ENCODE results near the gene PPP3CA.
A peak's percentile ranks its signal among the peaks of the same experiment; 100 is the strongest.
"Not testable (repeated sequence)": the region's sequence is repeated elsewhere in the genome, so short reads cannot be mapped to it uniquely, and the experiment has no call there.

The PPP3CA gene

DNA sequence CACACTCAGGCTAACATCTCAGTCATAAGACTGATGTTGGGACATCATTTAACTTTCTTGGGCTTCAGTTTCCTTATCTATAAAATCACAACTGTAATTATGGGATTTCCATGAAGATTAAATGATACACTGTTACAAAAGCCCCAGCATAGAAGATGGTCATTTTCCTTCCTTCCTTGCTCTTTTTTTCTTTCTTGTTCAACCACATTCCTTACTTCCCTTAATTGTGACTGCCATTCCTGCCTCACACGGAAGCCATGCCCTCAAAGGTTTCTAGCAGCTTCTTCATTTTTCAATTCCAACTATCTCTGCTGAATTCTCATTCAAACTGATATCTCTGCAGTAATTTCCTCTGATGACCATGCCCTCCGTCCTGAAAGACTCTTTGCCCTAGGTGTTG lies 311.8 kb downstream of the PPP3CA start:
- DNase-seq, result no peak

DNA sequence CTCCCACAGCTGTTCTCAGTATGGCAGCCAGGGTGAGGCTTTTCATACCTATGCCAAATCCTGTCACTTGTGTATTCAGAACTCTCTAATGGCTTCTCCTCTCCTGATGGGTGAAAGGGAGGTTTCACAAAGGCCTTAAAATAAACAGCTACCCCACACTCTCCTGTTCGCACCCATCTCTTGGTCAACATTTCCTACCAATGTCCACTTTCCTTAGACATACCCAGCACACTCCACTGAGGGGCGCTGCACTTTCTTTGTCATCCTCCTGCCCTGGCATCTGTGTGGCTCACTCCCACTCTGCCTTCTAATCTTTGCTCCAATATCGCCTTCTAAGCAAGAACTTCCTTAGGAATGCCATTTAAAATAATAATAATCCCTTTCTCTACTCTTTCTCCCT lies 313.3 kb downstream of the PPP3CA start:
- DNase-seq, result no peak

- no peak for DNase-seq
Observed at GRCh38 chr4:101032541-101032940, 314.8 kb downstream of the PPP3CA start.

DNA sequence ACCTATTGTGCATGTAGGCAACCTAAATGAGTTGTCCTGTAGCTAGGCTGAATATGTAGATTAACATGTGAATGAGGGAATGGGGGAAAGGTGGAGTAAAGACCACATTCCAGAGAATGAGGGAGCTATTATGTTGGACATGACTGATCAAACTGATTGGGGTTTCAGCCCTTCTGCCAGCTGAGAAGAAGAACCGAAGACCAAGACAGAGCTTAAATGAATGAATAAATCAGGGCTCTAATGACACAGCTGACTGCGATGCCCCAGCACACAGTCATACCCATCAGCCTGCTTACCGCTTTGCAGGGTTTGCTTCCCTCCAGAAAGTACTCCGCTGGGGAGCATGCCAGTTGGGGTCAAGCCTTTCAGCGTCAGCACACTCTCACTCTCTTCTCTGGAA lies 315.4 kb downstream of the PPP3CA start:
- DNase-seq, result no peak

- DNase-seq, result no peak
Observed at GRCh38 chr4:101028886-101029285, 318.4 kb downstream of the PPP3CA start.

GRCh38 chr4:101027721-101028120 lies 319.6 kb downstream of the PPP3CA start:
- DNase-seq, result no peak

- DNase-seq, result no peak
Observed at GRCh38 chr4:101025755-101026154, 321.6 kb downstream of the PPP3CA start.

DNA sequence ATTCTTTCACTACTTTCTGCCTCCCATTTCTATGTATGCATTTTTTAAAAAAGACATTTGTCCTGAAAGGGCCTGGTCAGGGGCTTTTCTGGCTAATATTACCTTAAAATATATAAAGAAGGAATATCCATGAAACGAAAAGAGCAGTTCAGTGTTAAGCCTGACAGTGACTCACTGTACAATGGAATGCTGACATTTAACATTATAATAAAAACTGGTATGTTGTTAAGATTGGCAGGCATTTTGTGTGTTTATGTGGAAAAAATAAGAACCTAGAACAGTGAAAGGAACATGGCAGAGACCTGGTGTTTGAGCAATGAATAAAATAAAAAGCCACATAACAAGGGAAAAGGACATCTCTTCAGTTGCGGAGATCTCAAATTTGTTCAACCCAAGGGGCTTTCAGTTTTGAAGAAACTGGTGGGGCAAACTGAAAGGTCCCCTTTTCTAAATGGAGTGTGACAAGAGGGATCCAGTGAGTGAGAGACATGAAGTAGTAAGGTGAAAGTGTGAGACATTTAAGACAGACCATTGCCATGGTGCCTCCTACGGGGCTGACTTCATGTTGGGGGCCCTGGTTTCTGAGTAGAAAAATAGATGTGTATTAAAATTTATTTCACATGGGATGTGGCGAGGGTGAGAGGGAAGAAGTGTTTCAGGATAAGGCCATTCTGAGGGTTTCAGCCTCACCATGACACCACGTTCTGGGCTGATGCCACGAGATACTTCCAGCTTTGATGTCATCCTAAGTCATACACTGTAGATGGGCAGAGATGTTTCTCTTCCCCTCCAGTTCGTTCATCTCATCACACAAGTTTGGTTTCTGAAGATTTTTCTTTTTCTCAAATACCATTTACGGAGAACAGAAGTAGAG lies 324.9 kb downstream of the PPP3CA start:
- peak; percentile 13 for DNase-seq

DNA sequence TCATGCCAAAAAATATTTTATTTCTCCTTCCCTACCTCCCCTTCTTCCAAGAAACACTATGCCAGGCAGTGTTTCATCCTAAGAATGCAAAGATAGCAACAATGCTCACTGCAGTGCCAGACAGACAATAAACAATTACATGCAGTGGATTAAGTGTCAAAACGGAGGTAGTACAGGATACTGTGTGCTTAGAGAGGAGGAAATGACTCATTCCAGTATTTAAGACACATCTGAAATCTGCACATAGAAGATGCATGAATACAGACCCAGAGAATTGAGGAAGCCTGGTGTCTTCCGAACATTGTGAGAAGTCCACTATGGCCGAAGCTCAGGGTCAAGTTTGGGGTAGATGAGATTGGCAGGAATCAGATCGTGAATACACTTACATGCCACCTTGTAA lies 326.4 kb downstream of the PPP3CA start:
- no peak for DNase-seq

GRCh38 chr4:101019941-101020401 lies 327.4 kb downstream of the PPP3CA start:
- DNase-seq, result peak; percentile 31

DNA sequence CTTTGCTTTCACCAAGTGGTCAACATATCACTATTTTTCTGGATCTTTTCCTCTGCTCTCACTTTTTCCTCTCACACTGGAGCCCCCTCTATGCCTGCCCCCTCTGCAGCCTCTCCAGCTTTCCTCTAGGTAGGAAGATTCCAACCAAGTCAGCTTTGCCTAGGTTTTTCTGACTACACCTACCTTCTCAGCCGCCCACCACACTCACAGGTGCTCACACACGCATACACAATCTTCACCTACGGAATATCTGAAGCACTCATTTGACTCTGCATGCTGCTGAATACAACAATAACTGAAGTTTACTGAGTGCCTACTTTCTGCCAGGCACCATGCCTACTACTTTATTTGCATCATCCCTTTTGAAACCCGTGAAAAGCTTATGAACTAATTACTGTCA lies 328.0 kb downstream of the PPP3CA start:
- DNase-seq, result peak; percentile 13

DNA sequence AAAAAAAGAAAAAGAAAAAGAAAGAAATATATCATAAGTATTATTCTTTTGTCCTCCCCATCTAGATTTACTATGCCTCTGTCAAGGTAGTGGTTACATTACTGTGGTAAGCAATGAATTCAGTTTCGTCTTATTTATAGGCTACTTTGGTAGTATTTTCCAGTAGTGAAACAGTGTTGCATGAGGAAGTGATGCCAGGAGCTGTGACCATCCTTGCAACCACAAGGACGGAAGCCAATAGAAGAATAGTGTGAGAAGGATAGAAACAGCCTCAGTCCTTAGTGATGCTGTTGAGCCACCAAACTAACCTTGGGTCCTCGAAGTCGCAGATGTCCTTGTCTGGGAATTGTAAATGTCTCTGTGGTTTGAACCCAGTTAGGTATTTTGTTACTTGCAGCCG lies 328.5 kb downstream of the PPP3CA start:
- no peak for DNase-seq

DNA sequence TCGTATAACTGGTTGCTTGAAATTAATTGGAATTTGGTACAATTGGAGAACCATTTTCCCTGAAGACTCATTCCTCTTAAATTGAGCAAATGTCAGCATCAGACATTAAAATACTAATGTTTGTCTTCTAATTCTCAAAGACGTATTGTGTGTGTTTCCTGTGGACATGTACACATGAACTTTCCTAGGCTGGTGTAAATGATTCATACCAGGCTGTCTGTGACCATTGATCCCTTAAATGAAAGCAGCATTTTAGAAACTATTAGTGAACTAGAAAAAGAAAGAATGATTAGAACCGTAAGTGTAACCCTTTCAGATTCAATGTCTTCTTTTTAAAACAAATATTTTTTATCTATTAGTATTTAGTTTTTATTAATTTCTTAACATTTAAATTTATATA lies 332.9 kb downstream of the PPP3CA start:
- no peak for DNase-seq

DNA sequence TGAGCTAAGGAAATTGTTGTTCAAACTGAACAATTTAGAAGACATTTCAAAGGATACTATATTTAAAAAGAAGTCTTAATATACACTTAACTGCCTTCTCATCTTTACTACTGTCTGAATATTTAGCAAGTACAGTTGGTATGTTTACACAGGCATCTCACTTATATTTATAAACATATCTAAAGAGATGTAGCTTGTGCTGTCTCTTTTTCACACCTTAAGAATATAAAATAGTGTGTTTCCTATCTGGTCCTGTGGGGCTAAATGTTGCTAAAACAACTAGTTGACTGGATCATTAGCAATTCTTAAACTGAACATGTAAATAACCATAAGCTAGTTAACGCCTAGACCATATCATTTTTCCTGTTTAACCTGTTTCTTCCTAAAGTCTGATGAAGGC lies 336.3 kb downstream of the PPP3CA start:
- no peak for DNase-seq

DNA sequence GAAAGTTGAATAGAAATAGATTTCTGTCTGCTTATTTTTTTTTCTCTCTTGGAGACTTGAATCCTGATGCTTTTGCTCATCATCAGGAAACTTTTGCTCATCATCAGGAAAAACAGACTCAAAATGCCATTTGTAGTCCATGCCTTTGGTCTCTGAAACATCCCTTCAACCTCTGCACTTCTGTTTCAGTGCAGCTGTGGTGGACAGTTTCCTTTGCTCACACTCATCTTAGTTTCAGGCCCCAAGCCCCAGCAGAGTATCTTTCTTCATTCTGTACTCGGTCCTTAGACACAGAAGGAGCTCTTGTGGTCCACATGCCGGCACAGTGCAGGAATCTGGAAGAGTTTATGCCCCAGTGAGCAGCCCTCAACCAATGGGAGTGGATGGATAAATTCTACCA lies 337.9 kb downstream of the PPP3CA start:
- no peak for DNase-seq

DNA sequence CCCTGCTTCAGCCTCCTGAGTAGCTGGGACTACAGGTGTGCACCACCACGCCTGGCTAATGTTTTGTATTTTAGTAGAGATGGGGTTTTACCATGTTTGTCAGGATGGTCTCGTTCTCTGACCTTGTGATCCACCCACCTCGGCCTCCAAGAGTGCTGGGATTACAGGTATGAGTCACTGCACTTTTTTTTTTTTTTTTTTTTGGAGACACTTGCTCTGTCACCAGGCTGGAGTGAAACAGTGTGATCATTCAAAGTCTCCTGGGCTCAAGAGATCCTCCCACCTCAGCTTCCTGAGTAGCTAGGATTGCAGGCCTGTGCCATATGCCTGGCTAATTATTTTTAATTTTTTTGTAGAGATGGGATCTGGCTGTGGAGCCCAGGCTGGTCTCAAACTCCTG lies 338.8 kb downstream of the PPP3CA start:
- no peak for DNase-seq

DNA sequence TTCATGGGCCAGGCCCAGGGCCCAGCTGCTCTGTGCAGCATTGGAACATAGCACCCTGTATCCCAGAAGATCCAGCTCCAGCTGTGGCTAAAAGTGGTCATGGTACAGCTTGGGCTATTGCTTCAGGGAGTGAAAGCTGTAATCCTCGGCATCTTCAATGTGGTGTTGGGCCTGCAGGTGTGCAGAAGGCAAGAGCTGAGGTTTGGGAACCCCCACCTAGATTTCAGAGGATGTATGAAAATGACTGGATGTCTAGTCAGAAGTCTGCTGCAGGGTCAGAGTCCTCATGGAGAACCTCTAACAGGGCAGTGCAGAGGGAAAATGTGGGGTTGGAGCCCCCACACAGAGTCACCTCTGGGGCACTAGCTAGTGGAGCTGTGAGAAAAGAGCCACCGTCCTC lies 341.7 kb downstream of the PPP3CA start:
- no peak for DNase-seq

GRCh38 chr4:101000496-101000895 lies 346.8 kb downstream of the PPP3CA start:
- DNase-seq, result no peak

DNA sequence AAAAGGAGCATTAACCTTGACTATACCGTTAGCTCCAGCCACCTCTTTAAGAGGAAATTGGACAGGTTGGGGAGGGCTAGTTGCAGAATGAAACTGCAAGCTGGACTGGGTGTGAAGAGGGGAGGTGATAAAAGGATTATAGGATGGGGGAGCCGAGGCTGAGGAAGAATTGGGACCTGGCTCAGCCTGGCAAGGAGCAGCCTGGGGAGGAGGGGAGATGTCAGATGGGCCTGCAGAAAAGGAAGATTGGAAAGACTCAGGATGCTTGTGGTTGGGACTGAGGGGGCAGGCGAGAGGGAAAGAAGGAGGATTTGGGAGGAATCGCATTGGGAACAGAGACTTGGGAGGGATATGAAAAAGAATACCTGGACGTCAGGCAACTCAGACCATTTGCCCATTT lies 351.7 kb downstream of the PPP3CA start:
- no peak for DNase-seq

- DNase-seq, result not testable (repeated sequence)
Observed at GRCh38 chr4:100995002-100995401, 352.3 kb downstream of the PPP3CA start.

- DNase-seq, result not testable (repeated sequence)
Observed at GRCh38 chr4:100991332-100992069, 355.8 kb downstream of the PPP3CA start.

GRCh38 chr4:100989401-100989800 lies 357.9 kb downstream of the PPP3CA start:
- no peak for DNase-seq

GRCh38 chr4:100988876-100989275 lies 358.4 kb downstream of the PPP3CA start:
- DNase-seq, result no peak

GRCh38 chr4:100986360-100986868 lies 360.9 kb downstream of the PPP3CA start:
- no peak for DNase-seq
